ENCODE measurements around the gene TMEM132D. TPM values are rescaled to one million over a fixed set of nuclear protein-coding genes. Genes with fewer than 3 reads are reported as not detected.

TMEM132D gene
- total and polyA plus RNA-seq, 2 donors from 2014 or later, result 0.13 TPM; not detected in 1

GRCh38 chr12:129127211-129127610 is 776.6 kb downstream of the TMEM132D start:
- TF ChIP-seq CTCF (IDR thresholded peaks at IDR 0.05; ENCODE audit: borderline replicate concordance, extremely low read depth, insufficient read depth), result no peak
- Histone ChIP-seq H3K27me3 (ENCODE audit: control insufficient read depth, insufficient read depth, low read length) (no peaks in the 10 kb centered on the region), H3K4me1 (ENCODE audit: control insufficient read depth in 2 of 3, insufficient read depth in 2 of 3, low read depth in 1 of 3, low read length in 3 of 3) (no peaks in the 10 kb centered on the region), H3K9me3 (ENCODE audit: control insufficient read depth in 2 of 3, insufficient read depth in 1 of 3, low read length in 3 of 3) (no peaks in the 10 kb centered on the region), H3K4me3 (ENCODE audit: low read length in 3 of 3) (no peak overlapping the region), H3K36me3 (ENCODE audit: control insufficient read depth in 2 of 3, insufficient read depth in 3 of 3, low read length in 3 of 3) (no peaks in the 10 kb centered on the region), H3K9ac (ENCODE audit: low read length in 3 of 3) (no peak overlapping the region), H3K27ac (ENCODE audit: low read depth in 2 of 2, low read length in 2 of 2) (no peak overlapping the region)
- intact Hi-C loops (cut with DNase I), result no loop called here
- DNase-seq (no peak), FAIRE-seq (no peak)

- Histone ChIP-seq H3K9me3 (ENCODE audit: control insufficient read depth in 2 of 3, insufficient read depth in 1 of 3, low read length in 3 of 3) (peaks cover 0 to 3% (median 0%) of the 10 kb centered on the region in 3 donors), H3K36me3 (ENCODE audit: control insufficient read depth in 2 of 3, insufficient read depth in 3 of 3, low read length in 3 of 3) (no peaks in the 10 kb centered on the region), H3K27me3 (ENCODE audit: control insufficient read depth, insufficient read depth, low read length) (no peaks in the 10 kb centered on the region), H3K4me3 (ENCODE audit: low read length in 3 of 3) (no peak overlapping the region), H3K27ac (ENCODE audit: low read depth in 2 of 2, low read length in 2 of 2) (no peak overlapping the region), H3K9ac (ENCODE audit: low read length in 3 of 3) (no peak overlapping the region), H3K4me1 (ENCODE audit: control insufficient read depth in 2 of 3, insufficient read depth in 2 of 3, low read depth in 1 of 3, low read length in 3 of 3) (no peaks in the 10 kb centered on the region)
- FAIRE-seq (no peak), DNase-seq (peak in 3 of 5 donors; percentile 49 to 61 (median 57))
- intact Hi-C loops (cut with DNase I), result no loop called here
- TF ChIP-seq CTCF (IDR thresholded peaks at IDR 0.05; ENCODE audit: borderline replicate concordance, extremely low read depth, insufficient read depth), result no peak
Measured at GRCh38 chr12:129119537-129119936, 784.3 kb downstream of the TMEM132D start.

- no peak for TF ChIP-seq CTCF (IDR thresholded peaks at IDR 0.05; ENCODE audit: borderline replicate concordance, extremely low read depth, insufficient read depth)
- FAIRE-seq, result no peak
- intact Hi-C loops (cut with DNase I), result no loop called here
Measured at GRCh38 chr12:129115558-129115957, 788.3 kb downstream of the TMEM132D start.

GRCh38 chr12:129110575-129110974 is 793.2 kb downstream of the TMEM132D start:
- TF ChIP-seq CTCF (IDR thresholded peaks at IDR 0.05; ENCODE audit: borderline replicate concordance, extremely low read depth, insufficient read depth), result no peak
- H3K27me3 ChIP-seq (ENCODE audit: control insufficient read depth, insufficient read depth, low read length), result no peaks in the 10 kb centered on the region

More at GRCh38 chr12:129115558-129115957, 788.3 kb downstream of the TMEM132D start:
- no peaks in the 10 kb centered on the region for H3K27me3 ChIP-seq (ENCODE audit: control insufficient read depth, insufficient read depth, low read length)
- H3K27ac ChIP-seq (ENCODE audit: low read depth in 2 of 2, low read length in 2 of 2), result no peak overlapping the region
- no peaks in the 10 kb centered on the region for H3K36me3 ChIP-seq (ENCODE audit: control insufficient read depth in 2 of 3, insufficient read depth in 3 of 3, low read length in 3 of 3)
- H3K4me1 ChIP-seq (ENCODE audit: control insufficient read depth in 2 of 3, insufficient read depth in 2 of 3, low read depth in 1 of 3, low read length in 3 of 3), result no peaks in the 10 kb centered on the region
- peaks cover 0 to 3% (median 0%) of the 10 kb centered on the region in 3 donors for H3K9me3 ChIP-seq (ENCODE audit: control insufficient read depth in 2 of 3, insufficient read depth in 1 of 3, low read length in 3 of 3)
- no peak for DNase-seq
- H3K4me3 ChIP-seq (ENCODE audit: low read length in 3 of 3), result no peak overlapping the region
- H3K9ac ChIP-seq (ENCODE audit: low read length in 3 of 3), result no peak overlapping the region

More at GRCh38 chr12:129110575-129110974, 793.2 kb downstream of the TMEM132D start:
- no peak for FAIRE-seq
- no peak overlapping the region for H3K9ac ChIP-seq (ENCODE audit: low read length in 3 of 3)
- H3K36me3 ChIP-seq (ENCODE audit: control insufficient read depth in 2 of 3, insufficient read depth in 3 of 3, low read length in 3 of 3), result no peaks in the 10 kb centered on the region
- DNase-seq, result no peak
- intact Hi-C loops (cut with DNase I), result no loop called here
- H3K9me3 ChIP-seq (ENCODE audit: control insufficient read depth in 2 of 3, insufficient read depth in 1 of 3, low read length in 3 of 3), result peaks cover 0 to 5% (median 0%) of the 10 kb centered on the region in 3 donors
- no peak overlapping the region for H3K4me3 ChIP-seq (ENCODE audit: low read length in 3 of 3)
- no peaks in the 10 kb centered on the region for H3K4me1 ChIP-seq (ENCODE audit: control insufficient read depth in 2 of 3, insufficient read depth in 2 of 3, low read depth in 1 of 3, low read length in 3 of 3)
- no peak overlapping the region for H3K27ac ChIP-seq (ENCODE audit: low read depth in 2 of 2, low read length in 2 of 2)

Data from kidney (tissue), 14 donors.